KMS-11 (cell line): ENCODE data around the gene ARMC7.
"Not testable (repeated sequence)": the region's sequence is repeated elsewhere in the genome, so short reads cannot be mapped to it uniquely, and the experiment has no call there.

ENCODE experiments used
- H2AFZ ChIP-seq: fragments of 200-600 bp; sonication (generic); 2 replicates; pipeline ENCODE4 v1.6.1; 2016; ENCODE audit warnings: antibody characterized with exemption, mixed run types, low read depth
- H3K27ac ChIP-seq: fragments of 200-600 bp; sonication (generic); 2 replicates; pipeline ENCODE4 v1.6.1; 2016; ENCODE audit warnings: mild to moderate bottlenecking, mixed run types
- H3K27me3 ChIP-seq: fragments of 200-600 bp; sonication (generic); 2 replicates; pipeline ENCODE4 v1.6.1; 2017; ENCODE audit warnings: mild to moderate bottlenecking, low read depth, mixed run types, moderate library complexity; ENCODE audit not compliant: insufficient read depth
- H3K36me3 ChIP-seq: fragments of 200-600 bp; sonication (generic); 2 replicates; pipeline ENCODE4 v1.6.1; 2017; ENCODE audit warnings: mild to moderate bottlenecking, mixed run types; ENCODE audit not compliant: insufficient read depth
- H3K4me1 ChIP-seq: fragments of 200-600 bp; sonication (generic); 2 replicates; pipeline ENCODE4 v1.6.1; 2016; ENCODE audit warnings: mild to moderate bottlenecking, low read depth, mixed run types; ENCODE audit not compliant: poor library complexity, severe bottlenecking
- H3K4me2 ChIP-seq: fragments of 200-600 bp; sonication (generic); 2 replicates; pipeline ENCODE4 v1.7.0; 2016; ENCODE audit warnings: mild to moderate bottlenecking, mixed run types
- H3K4me3 ChIP-seq: fragments of 200-600 bp; sonication (generic); IDR thresholded peaks from 2 replicates; pipeline ENCODE4 v1.6.1; 2017; ENCODE audit warnings: low read depth, low read length, mixed read lengths; ENCODE audit not compliant: insufficient read depth
- H3K79me2 ChIP-seq: fragments of 200-600 bp; sonication (generic); 2 replicates; pipeline ENCODE4 v1.6.1; 2016; ENCODE audit warnings: low read depth, mixed run types; ENCODE audit not compliant: insufficient read depth
- H3K9ac ChIP-seq: fragments of 200-600 bp; sonication (generic); 2 replicates; pipeline ENCODE4 v1.6.1; 2016; ENCODE audit warnings: mild to moderate bottlenecking, mixed run types
- H4K20me1 ChIP-seq: fragments of 200-600 bp; sonication (generic); 2 replicates; pipeline ENCODE4 v1.6.1; 2016; ENCODE audit warnings: mild to moderate bottlenecking, mixed run types; ENCODE audit not compliant: insufficient read depth
- TF ChIP-seq, protein P1 (sequence below): fragments of 200-600 bp; sonication (generic); conservative IDR thresholded peaks from 2 replicates; pipeline ENCODE4 v1.6.1; 2017; ENCODE audit warnings: low read depth, mild to moderate bottlenecking, antibody characterized with exemption, low read length, moderate library complexity, mixed read lengths

ARMC7 gene

DNA sequence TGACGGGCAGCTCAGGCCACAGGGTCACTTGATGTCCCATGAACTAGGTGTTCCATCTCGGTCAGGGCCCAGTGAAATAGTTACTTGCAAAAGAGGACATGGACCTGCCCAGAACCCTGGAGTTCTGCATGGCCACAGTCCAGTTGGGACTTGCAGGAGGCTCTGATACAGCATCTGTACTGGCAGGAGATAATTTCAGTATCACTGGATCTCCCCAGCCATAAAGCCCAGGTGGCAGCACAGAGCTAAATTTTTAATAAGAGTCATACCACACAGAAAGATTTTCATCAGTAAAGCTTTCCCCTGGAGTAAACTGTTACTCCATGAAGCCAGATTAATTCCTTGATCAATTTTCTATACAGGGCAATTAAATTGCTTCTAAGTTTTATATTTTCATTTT is 40.0 kb upstream of the ARMC7 start:
- peaks cover 56% of the 10 kb centered on the region for H3K4me1 ChIP-seq
- H2AFZ ChIP-seq, result no peak overlapping the region
- H3K27me3 ChIP-seq, result no peaks in the 10 kb centered on the region
- H3K4me2 ChIP-seq, result no peak overlapping the region; the same call in 1 of the 2 replicates
- H3K79me2 ChIP-seq, result no peaks in the 10 kb centered on the region
- no peak overlapping the region for H3K27ac ChIP-seq
- H3K4me3 ChIP-seq, result no peak overlapping the region
- no peak overlapping the region for H3K9ac ChIP-seq
- no peaks in the 10 kb centered on the region for H4K20me1 ChIP-seq
- no peaks in the 10 kb centered on the region for H3K36me3 ChIP-seq
- TF ChIP-seq, protein P1, sequence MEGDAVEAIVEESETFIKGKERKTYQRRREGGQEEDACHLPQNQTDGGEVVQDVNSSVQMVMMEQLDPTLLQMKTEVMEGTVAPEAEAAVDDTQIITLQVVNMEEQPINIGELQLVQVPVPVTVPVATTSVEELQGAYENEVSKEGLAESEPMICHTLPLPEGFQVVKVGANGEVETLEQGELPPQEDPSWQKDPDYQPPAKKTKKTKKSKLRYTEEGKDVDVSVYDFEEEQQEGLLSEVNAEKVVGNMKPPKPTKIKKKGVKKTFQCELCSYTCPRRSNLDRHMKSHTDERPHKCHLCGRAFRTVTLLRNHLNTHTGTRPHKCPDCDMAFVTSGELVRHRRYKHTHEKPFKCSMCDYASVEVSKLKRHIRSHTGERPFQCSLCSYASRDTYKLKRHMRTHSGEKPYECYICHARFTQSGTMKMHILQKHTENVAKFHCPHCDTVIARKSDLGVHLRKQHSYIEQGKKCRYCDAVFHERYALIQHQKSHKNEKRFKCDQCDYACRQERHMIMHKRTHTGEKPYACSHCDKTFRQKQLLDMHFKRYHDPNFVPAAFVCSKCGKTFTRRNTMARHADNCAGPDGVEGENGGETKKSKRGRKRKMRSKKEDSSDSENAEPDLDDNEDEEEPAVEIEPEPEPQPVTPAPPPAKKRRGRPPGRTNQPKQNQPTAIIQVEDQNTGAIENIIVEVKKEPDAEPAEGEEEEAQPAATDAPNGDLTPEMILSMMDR, result peak; percentile 60

DNA sequence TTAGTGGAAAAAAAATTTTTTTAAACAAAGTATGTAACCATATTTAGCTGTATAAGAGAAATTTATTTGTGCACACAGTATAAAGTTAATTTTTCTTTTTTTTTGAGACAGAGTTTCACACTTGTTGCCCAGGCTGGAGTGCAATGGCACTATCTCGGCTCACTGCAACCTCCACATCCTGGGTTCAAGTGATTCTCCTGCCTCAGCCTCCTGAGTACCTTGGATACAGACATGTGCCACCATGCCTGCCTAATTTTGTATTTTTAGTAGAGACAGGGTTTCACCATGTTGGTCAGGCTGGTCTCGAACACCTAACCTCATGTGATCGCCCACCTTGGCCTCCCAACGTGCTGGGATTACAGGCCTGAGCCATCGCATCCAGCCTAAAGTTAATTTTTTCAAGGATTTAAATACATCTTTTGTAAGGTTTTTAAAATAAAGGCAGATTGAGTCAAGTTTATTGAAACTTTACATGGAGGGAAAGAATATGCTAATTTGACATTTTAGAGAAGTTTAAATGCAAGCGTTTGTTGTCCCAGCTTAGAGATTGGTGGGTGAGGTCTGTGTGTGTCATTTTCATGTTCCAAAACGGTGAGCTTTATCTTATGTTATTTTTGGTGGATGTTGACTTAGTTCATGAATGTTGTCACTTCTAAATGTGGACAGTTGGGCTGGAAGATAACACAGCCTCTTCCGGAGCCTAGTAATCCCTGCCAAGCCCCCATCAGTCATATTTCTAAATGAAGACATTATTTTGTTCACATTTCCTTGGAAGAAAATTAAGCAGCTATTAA is 38.1 kb upstream of the ARMC7 start:
- H3K9ac ChIP-seq, H3K27me3 ChIP-seq, H3K79me2 ChIP-seq, H3K4me3 ChIP-seq, H2AFZ ChIP-seq, H3K4me2 ChIP-seq, H4K20me1 ChIP-seq, H3K27ac ChIP-seq, H3K36me3 ChIP-seq: not testable (repeated sequence)
- peaks cover 37% of the 10 kb centered on the region for H3K4me1 ChIP-seq

- H3K36me3 ChIP-seq, H2AFZ ChIP-seq, H3K27ac ChIP-seq, H3K9ac ChIP-seq, H3K4me2 ChIP-seq, H4K20me1 ChIP-seq, H3K79me2 ChIP-seq, H3K27me3 ChIP-seq, H3K4me3 ChIP-seq: not testable (repeated sequence)
- peaks cover 25% of the 10 kb centered on the region for H3K4me1 ChIP-seq
Measured at GRCh38 chr17:75072909-75073308, 36.9 kb upstream of the ARMC7 start.

DNA sequence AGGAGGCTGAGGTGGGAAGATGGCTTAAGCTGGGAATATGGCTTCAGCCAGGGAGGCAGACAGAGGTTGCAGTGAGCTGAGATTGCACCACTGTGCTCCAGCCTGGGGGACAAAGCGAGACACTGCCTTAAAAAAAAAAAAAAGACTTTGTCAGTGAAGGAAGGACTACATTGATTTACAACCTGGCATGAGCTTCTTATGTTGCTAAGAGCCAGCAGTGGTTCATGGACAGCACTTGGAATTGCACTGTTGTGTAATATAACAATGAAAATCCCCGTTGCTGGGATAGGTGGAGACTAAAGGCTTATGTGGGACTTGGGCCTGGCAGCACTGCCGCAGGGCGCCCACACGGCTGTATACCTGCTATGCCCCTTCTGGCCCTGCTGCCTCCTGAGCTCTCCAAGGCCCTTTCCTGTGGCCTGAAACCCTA is 36.1 kb upstream of the ARMC7 start:
- Histone ChIP-seq H2AFZ (no peak overlapping the region), H3K4me1 (peaks cover 17% of the 10 kb centered on the region), H3K79me2 (no peaks in the 10 kb centered on the region), H3K4me3 (no peak overlapping the region), H3K36me3 (no peaks in the 10 kb centered on the region), H3K4me2 (no peak overlapping the region), H4K20me1 (no peaks in the 10 kb centered on the region), H3K27me3 (no peaks in the 10 kb centered on the region), H3K27ac (no peak overlapping the region), H3K9ac (no peak overlapping the region)
- TF ChIP-seq, protein P1, result no peak

GRCh38 chr17:75074532-75074931 is 35.2 kb upstream of the ARMC7 start:
- Histone ChIP-seq H2AFZ (no peak overlapping the region), H3K79me2 (no peaks in the 10 kb centered on the region), H4K20me1 (no peaks in the 10 kb centered on the region), H3K9ac (no peak overlapping the region), H3K27me3 (no peaks in the 10 kb centered on the region), H3K4me2 (no peak overlapping the region), H3K4me3 (no peak overlapping the region), H3K36me3 (no peaks in the 10 kb centered on the region), H3K4me1 (peaks cover 11% of the 10 kb centered on the region), H3K27ac (no peak overlapping the region)
- TF ChIP-seq, protein P1, result no peak
